Prostate gland (tissue), 2 donors: ENCODE data around the gene LRRC43.

Experiments used
- CTCF ChIP-seq, 4 experiments: fragments of 200-600 bp in 2 of 4; fragments of 450-650 bp in 2 of 4; sonication (generic) in 2 of 4; IDR thresholded peaks; 1 replicate in 3 of 4; 2 replicates in 1 of 4; pipeline ENCODE4 v1.5.1; 2016 to 2019; ENCODE audit warnings: antibody characterized with exemption in 4 of 4, mild to moderate bottlenecking in 2 of 4, moderate library complexity in 2 of 4
- POLR2A ChIP-seq: fragments of 450-650 bp; IDR thresholded peaks from one replicate; pipeline ENCODE4 v1.6.1; 2016; ENCODE audit warnings: antibody characterized with exemption, mild to moderate bottlenecking
- POLR2AphosphoS5 ChIP-seq: sonication (generic); formaldehyde crosslinking; IDR thresholded peaks from one replicate; pipeline ENCODE4 v1.6.1; 2017; ENCODE audit warnings: antibody characterized with exemption

GRCh38 chr12:122145505-122146330, 37.2 kb upstream of the LRRC43 start:
- TF ChIP-seq POLR2AphosphoS5 (no peak), CTCF (IDR thresholded peaks at IDR 0.05) (no peak), POLR2A (no peak)
